Neural progenitor cell (in vitro differentiated cells): ENCODE data around the gene IMP4. TPM values are rescaled to one million over a fixed set of nuclear protein-coding genes. Genes with fewer than 3 reads are reported as not detected.

Source experiments
- DNase-seq: peaks from one replicate; pipeline ENCODE4 v3.0.0-alpha.2; 2016; ENCODE audit warnings: low spot score
- H2AFZ ChIP-seq: fragments of 200-600 bp; sonication (generic); replicated peaks from 2 replicates; pipeline ENCODE4 v1.6.1; 2016; ENCODE audit warnings: antibody characterized with exemption
- H3F3A ChIP-seq: fragments of 200-600 bp; sonication (generic); 2 replicates; pipeline ENCODE4 v1.6.1; 2016; ENCODE audit warnings: antibody characterized with exemption, low read depth
- H3K27ac ChIP-seq: fragments of 200-600 bp; sonication (generic); 2 replicates; pipeline ENCODE4 v1.5.1; 2016; ENCODE audit warnings: mild to moderate bottlenecking
- H3K27me3 ChIP-seq: fragments of 200-600 bp; sonication (generic); 2 replicates; pipeline ENCODE4 v1.6.1; 2016; ENCODE audit warnings: mild to moderate bottlenecking, moderate library complexity
- H3K36me3 ChIP-seq: fragments of 200-600 bp; sonication (generic); 2 replicates; pipeline ENCODE4 v1.5.1; 2016
- H3K4me1 ChIP-seq: fragments of 200-600 bp; sonication (generic); 2 replicates; pipeline ENCODE4 v1.6.1; 2016; ENCODE audit warnings: mixed run types
- H3K4me2 ChIP-seq: fragments of 200-600 bp; sonication (generic); 2 replicates; pipeline ENCODE4 v1.6.1; 2016
- H3K4me3 ChIP-seq: fragments of 200-600 bp; sonication (generic); 2 replicates; pipeline ENCODE4 v1.5.1; 2016
- H3K79me2 ChIP-seq: fragments of 200-600 bp; sonication (generic); 2 replicates; pipeline ENCODE4 v1.6.1; 2016; ENCODE audit warnings: low read depth
- H3K9ac ChIP-seq: fragments of 200-600 bp; sonication (generic); 2 replicates; pipeline ENCODE4 v1.6.1; 2016
- H3K9me3 ChIP-seq: fragments of 200-600 bp; sonication (generic); 2 replicates; pipeline ENCODE4 v1.5.1; 2016; ENCODE audit warnings: low read depth
- H4K20me1 ChIP-seq: fragments of 200-600 bp; sonication (generic); 2 replicates; pipeline ENCODE4 v1.6.1; 2016; ENCODE audit warnings: low read depth
- H3K27ac Mint-ChIP-seq: 3 replicates; pipeline ENCODE4 v1.8.0; 2021; ENCODE audit warnings: mixed read lengths
- H3K27me3 Mint-ChIP-seq: 2 replicates; pipeline ENCODE4 v1.8.0; 2022; ENCODE audit warnings: low read depth, mild to moderate bottlenecking, inconsistent platforms, moderate library complexity, mixed read lengths; ENCODE audit not compliant: insufficient read depth
- H3K36me3 Mint-ChIP-seq: 3 replicates; pipeline ENCODE4 v1.8.0; 2021; ENCODE audit warnings: mixed read lengths
- H3K4me1 Mint-ChIP-seq: 3 replicates; pipeline ENCODE4 v1.8.0; 2021; ENCODE audit warnings: mixed read lengths
- H3K4me3 Mint-ChIP-seq: 3 replicates; pipeline ENCODE4 v1.8.0; 2021; ENCODE audit warnings: mild to moderate bottlenecking, moderate library complexity, mixed read lengths
- H3K9me3 Mint-ChIP-seq: 3 replicates; pipeline ENCODE4 v1.8.0; 2020; ENCODE audit warnings: mixed read lengths
- CTCF ChIP-seq: fragments of 200-600 bp; sonication (generic); IDR thresholded peaks from 2 replicates; pipeline ENCODE4 v1.5.1; 2017; ENCODE audit warnings: antibody characterized with exemption, mild to moderate bottlenecking
- EZH2 ChIP-seq: fragments of 200-600 bp; sonication (generic); IDR thresholded peaks from 2 replicates; pipeline ENCODE4 v1.6.1; 2017; ENCODE audit warnings: antibody characterized with exemption, mild to moderate bottlenecking, moderate library complexity
- EZH2phosphoT487 ChIP-seq: fragments of 200-600 bp; sonication (generic); IDR thresholded peaks from 2 replicates; pipeline ENCODE4 v1.6.1; 2017; ENCODE audit warnings: antibody characterized with exemption
- total RNA-seq: library from RNA; depleted of rRNA; stranded (reverse); fragments of >200 nt; gene quantifications from 2 replicates; pipeline ENCODE4 v1.2.3, GENCODE V29; 2015; ENCODE audit warnings: low replicate concordance

The IMP4 gene
- total RNA-seq, 1 donor from 2014 or later = 23.3 TPM

- Mint-ChIP-seq H3K27ac (no peak overlapping the region), H3K36me3 (peaks cover 6% of the 10 kb centered on the region)
Measured at GRCh38 chr2:130380096-130380934, 37.6 kb downstream of the IMP4 start.

GRCh38 chr2:130381145-130381544, 38.4 kb downstream of the IMP4 start:
- H3K27ac ChIP-seq = no peak overlapping the region
- no peaks in the 10 kb centered on the region for H4K20me1 ChIP-seq
- no peak overlapping the region for H3K4me2 ChIP-seq
- H3K27me3 ChIP-seq = no peaks in the 10 kb centered on the region
- no peak overlapping the region for H3K9ac ChIP-seq
- Mint-ChIP-seq H3K9me3 (no peaks in the 10 kb centered on the region), H3K4me3 (no peak overlapping the region), H3K27ac (no peak overlapping the region), H3K36me3 (no peaks in the 10 kb centered on the region), H3K27me3 (no peaks in the 10 kb centered on the region), H3K4me1 (no peaks in the 10 kb centered on the region)
- H3K4me3 ChIP-seq = no peak overlapping the region
- H3K79me2 ChIP-seq = no peaks in the 10 kb centered on the region
- H3K4me1 ChIP-seq = no peaks in the 10 kb centered on the region
- TF ChIP-seq EZH2phosphoT487 (no peak), CTCF (no peak), EZH2 (no peak)
- no peaks in the 10 kb centered on the region for H3F3A ChIP-seq
- DNase-seq = no peak
- H3K9me3 ChIP-seq = no peaks in the 10 kb centered on the region
- H2AFZ ChIP-seq = no peak overlapping the region
- no peaks in the 10 kb centered on the region for H3K36me3 ChIP-seq

More at GRCh38 chr2:130380096-130380934, 37.6 kb downstream of the IMP4 start:
- H3K4me2 ChIP-seq = no peak overlapping the region
- H3K79me2 ChIP-seq = no peaks in the 10 kb centered on the region
- H3F3A ChIP-seq = no peaks in the 10 kb centered on the region
- no peaks in the 10 kb centered on the region for H3K9me3 ChIP-seq
- no peak overlapping the region for H3K9ac ChIP-seq
- Mint-ChIP-seq H3K4me1 (no peaks in the 10 kb centered on the region), H3K4me3 (no peak overlapping the region), H3K9me3 (no peaks in the 10 kb centered on the region), H3K27me3 (no peaks in the 10 kb centered on the region)
- H3K27me3 ChIP-seq = no peaks in the 10 kb centered on the region
- no peak for TF ChIP-seq CTCF
- no peak for TF ChIP-seq EZH2
- no peak for TF ChIP-seq EZH2phosphoT487
- no peaks in the 10 kb centered on the region for H4K20me1 ChIP-seq
- DNase-seq = no peak
- no peaks in the 10 kb centered on the region for H3K36me3 ChIP-seq
- H3K4me1 ChIP-seq = no peaks in the 10 kb centered on the region
- H3K27ac ChIP-seq = no peak overlapping the region
- H2AFZ ChIP-seq = no peak overlapping the region
- no peak overlapping the region for H3K4me3 ChIP-seq

GRCh38 chr2:130381619-130382018, 38.9 kb downstream of the IMP4 start:
- H3K36me3 Mint-ChIP-seq = no peaks in the 10 kb centered on the region
- DNase-seq = no peak
- H3K4me1 Mint-ChIP-seq = peaks cover 4% of the 10 kb centered on the region
- H4K20me1 ChIP-seq = no peaks in the 10 kb centered on the region
- H3K4me3 Mint-ChIP-seq = no peak overlapping the region
- no peaks in the 10 kb centered on the region for H3K9me3 Mint-ChIP-seq
- no peak overlapping the region for H3K4me3 ChIP-seq
- H3K27me3 Mint-ChIP-seq = no peaks in the 10 kb centered on the region
- no peak overlapping the region for H2AFZ ChIP-seq
- H3K27ac ChIP-seq = no peak overlapping the region
- H3K4me1 ChIP-seq = no peaks in the 10 kb centered on the region
- no peaks in the 10 kb centered on the region for H3F3A ChIP-seq
- no peak overlapping the region for H3K4me2 ChIP-seq
- H3K9ac ChIP-seq = no peak overlapping the region
- TF ChIP-seq EZH2phosphoT487 (no peak), CTCF (no peak), EZH2 (no peak)
- H3K27ac Mint-ChIP-seq = no peak overlapping the region
- no peaks in the 10 kb centered on the region for H3K9me3 ChIP-seq
- no peaks in the 10 kb centered on the region for H3K79me2 ChIP-seq
- no peaks in the 10 kb centered on the region for H3K27me3 ChIP-seq
- H3K36me3 ChIP-seq = no peaks in the 10 kb centered on the region
